PC-9 (cell line): ENCODE results near the gene STK24. TPM values are rescaled to one million over a fixed set of nuclear protein-coding genes. Genes with fewer than 3 reads are reported as not detected.
A peak's percentile ranks its signal among the peaks of the same experiment; 100 is the strongest.
"Not testable (repeated sequence)": the region's sequence is repeated elsewhere in the genome, so short reads cannot be mapped to it uniquely, and the experiment has no call there.

Source experiments
- BruUV-seq: library from RNA; stranded (reverse); fragments of 400-500 nt; replicated peaks from 2 replicates; lab custom pipeline; 2021; lab: Mats Ljungman, UMichigan
- CTCF ChIA-PET: fragments of 300-600 bp; sonication (Branson Sonifier 250); formaldehyde crosslinking; loops from one replicate; lab custom pipeline; 2022; ENCODE audit warnings: antibody characterized with exemption; lab: Charles Lee
- POLR2A ChIA-PET: fragments of 300-600 bp; sonication (Branson Sonifier 250); formaldehyde crosslinking; loops from one replicate; lab custom pipeline; 2022; ENCODE audit warnings: antibody characterized with exemption; ENCODE audit not compliant: unreplicated experiment; lab: Charles Lee
- DNase-seq, 2 experiments: peaks; one replicate each; pipeline versions ENCODE4 v3.0.0 to v3.0.0-alpha.2; 2015 to 2022; ENCODE audit warnings: mixed read lengths in 1 of 2
- H2AFZ ChIP-seq: fragments of 200-600 bp; sonication (generic); 2 replicates; pipeline ENCODE4 v1.8.1; 2017; ENCODE audit warnings: antibody characterized with exemption
- H3F3A ChIP-seq: fragments of 200-600 bp; sonication (generic); 2 replicates; pipeline ENCODE4 v1.8.1; 2017; ENCODE audit warnings: antibody characterized with exemption, mild to moderate bottlenecking, low read depth; ENCODE audit not compliant: insufficient read depth
- H3K27ac ChIP-seq: fragments of 200-600 bp; sonication (generic); 2 replicates; pipeline ENCODE4 v1.6.1; 2016; ENCODE audit warnings: mixed run types
- H3K27me3 ChIP-seq: fragments of 200-600 bp; sonication (generic); 2 replicates; pipeline ENCODE4 v1.6.1; 2016; ENCODE audit warnings: low read depth, mixed run types; ENCODE audit not compliant: insufficient read depth
- H3K36me3 ChIP-seq: fragments of 200-600 bp; sonication (generic); 2 replicates; pipeline ENCODE4 v1.6.1; 2016; ENCODE audit warnings: low read depth, mixed run types
- H3K4me1 ChIP-seq: fragments of 200-600 bp; sonication (generic); replicated peaks from 2 replicates; pipeline ENCODE4 v1.6.1; 2016; ENCODE audit warnings: mixed run types; ENCODE audit not compliant: insufficient read depth
- H3K4me2 ChIP-seq: fragments of 200-600 bp; sonication (generic); 2 replicates; pipeline ENCODE4 v1.6.1; 2017; ENCODE audit warnings: mixed run types
- H3K4me3 ChIP-seq: fragments of 200-600 bp; sonication (generic); 2 replicates; pipeline ENCODE4 v1.6.1; 2016; ENCODE audit warnings: mixed run types
- H3K79me2 ChIP-seq: fragments of 200-600 bp; sonication (generic); 2 replicates; pipeline ENCODE4 v1.6.1; 2017; ENCODE audit warnings: low read depth, mixed run types
- H3K9me2 ChIP-seq: fragments of 200-600 bp; sonication (generic); 2 replicates; pipeline ENCODE4 v1.8.1; 2017; ENCODE audit warnings: mild to moderate bottlenecking; ENCODE audit not compliant: insufficient read depth
- H3K9me3 ChIP-seq: fragments of 200-600 bp; sonication (generic); 2 replicates; pipeline ENCODE4 v1.8.1; 2016; ENCODE audit warnings: low read depth; ENCODE audit not compliant: insufficient read depth
- H4K20me1 ChIP-seq: fragments of 200-600 bp; sonication (generic); 2 replicates; pipeline ENCODE4 v1.8.1; 2017; ENCODE audit not compliant: insufficient read depth
- EZH2 ChIP-seq: fragments of 200-600 bp; sonication (generic); IDR thresholded peaks from 2 replicates; pipeline ENCODE4 v1.8.0; 2017; ENCODE audit warnings: antibody characterized with exemption, low read depth
- intact Hi-C: fragments of 100-400 bp; cut with micrococcal nuclease; formaldehyde crosslinking; loops from one replicate; pipeline ENCODE4 v1.10.0; 2022; ENCODE audit not compliant: unreplicated experiment
- total RNA-seq: library from RNA; stranded (reverse); gene quantifications from 2 replicates; pipeline ENCODE4 v1.2.3, GENCODE V29; 2021
- TF ChIP-seq, protein P1 (sequence below): fragments of 200-600 bp; sonication (generic); conservative IDR thresholded peaks from 2 replicates; pipeline ENCODE4 v1.6.1; 2017; ENCODE audit warnings: mixed run types, antibody characterized with exemption, mild to moderate bottlenecking, moderate library complexity

The STK24 gene
- total RNA-seq, 1 experiment from 2014 or later: 134 TPM

DNA sequence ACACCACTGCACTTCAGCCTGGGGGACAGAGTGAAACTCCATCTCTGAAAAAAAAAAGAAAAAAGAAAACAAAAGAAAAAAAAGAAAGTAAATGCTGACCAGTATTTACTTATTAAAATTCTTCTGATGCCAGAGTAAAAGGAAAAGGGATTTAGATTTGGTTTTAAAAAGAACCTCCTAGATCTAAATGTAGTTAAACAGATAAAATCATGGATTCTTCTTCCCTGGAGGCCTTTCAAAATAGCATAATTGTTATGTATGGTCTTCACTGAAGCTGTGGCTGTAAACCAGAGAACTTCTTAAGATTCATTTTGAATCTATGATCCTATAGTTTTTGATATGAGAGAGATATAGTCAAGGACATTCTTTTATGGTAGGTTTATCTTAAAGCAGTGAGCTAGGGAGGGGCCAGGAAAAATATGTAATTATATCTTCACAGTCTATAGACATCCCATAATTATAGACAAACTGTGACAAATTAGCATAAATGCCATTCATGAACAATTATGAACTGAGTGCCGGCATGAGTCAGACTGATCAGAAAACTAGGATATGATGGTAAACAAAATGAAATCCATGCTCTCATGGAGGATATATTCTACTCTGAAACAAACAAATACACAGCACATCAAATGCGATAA is 14.9 kb upstream of the STK24 start:
- intact Hi-C loops: no loop called here
- 0 out of 2 replicates have a peak, but pooled peaks cover 1% of the 10 kb centered on the region for H3F3A ChIP-seq
- H3K9me3 ChIP-seq: no peaks in the 10 kb centered on the region
- no peaks in the 10 kb centered on the region for H3K27me3 ChIP-seq
- no peak overlapping the region for H2AFZ ChIP-seq
- BruUV-seq: no TSS peak
- no peaks in the 10 kb centered on the region for H3K79me2 ChIP-seq
- no peak overlapping the region for H3K4me3 ChIP-seq
- H3K4me1 ChIP-seq: peaks cover 7% of the 10 kb centered on the region
- no peak for DNase-seq
- H3K27ac ChIP-seq: no peak overlapping the region
- no peaks in the 10 kb centered on the region for H4K20me1 ChIP-seq
- H3K9me2 ChIP-seq: no peaks in the 10 kb centered on the region
- POLR2A ChIA-PET: interaction anchor here (0.6 kb wide), 1 partner anchor 16 kb away, joined by 3 read pairs; no protein-coding TSS in a partner anchor
- TF ChIP-seq, protein P1, sequence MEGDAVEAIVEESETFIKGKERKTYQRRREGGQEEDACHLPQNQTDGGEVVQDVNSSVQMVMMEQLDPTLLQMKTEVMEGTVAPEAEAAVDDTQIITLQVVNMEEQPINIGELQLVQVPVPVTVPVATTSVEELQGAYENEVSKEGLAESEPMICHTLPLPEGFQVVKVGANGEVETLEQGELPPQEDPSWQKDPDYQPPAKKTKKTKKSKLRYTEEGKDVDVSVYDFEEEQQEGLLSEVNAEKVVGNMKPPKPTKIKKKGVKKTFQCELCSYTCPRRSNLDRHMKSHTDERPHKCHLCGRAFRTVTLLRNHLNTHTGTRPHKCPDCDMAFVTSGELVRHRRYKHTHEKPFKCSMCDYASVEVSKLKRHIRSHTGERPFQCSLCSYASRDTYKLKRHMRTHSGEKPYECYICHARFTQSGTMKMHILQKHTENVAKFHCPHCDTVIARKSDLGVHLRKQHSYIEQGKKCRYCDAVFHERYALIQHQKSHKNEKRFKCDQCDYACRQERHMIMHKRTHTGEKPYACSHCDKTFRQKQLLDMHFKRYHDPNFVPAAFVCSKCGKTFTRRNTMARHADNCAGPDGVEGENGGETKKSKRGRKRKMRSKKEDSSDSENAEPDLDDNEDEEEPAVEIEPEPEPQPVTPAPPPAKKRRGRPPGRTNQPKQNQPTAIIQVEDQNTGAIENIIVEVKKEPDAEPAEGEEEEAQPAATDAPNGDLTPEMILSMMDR: no peak
- TF ChIP-seq EZH2: no peak
- H3K36me3 ChIP-seq: no peaks in the 10 kb centered on the region
- CTCF ChIA-PET: no interaction called here
- H3K4me2 ChIP-seq: no peak overlapping the region

DNA sequence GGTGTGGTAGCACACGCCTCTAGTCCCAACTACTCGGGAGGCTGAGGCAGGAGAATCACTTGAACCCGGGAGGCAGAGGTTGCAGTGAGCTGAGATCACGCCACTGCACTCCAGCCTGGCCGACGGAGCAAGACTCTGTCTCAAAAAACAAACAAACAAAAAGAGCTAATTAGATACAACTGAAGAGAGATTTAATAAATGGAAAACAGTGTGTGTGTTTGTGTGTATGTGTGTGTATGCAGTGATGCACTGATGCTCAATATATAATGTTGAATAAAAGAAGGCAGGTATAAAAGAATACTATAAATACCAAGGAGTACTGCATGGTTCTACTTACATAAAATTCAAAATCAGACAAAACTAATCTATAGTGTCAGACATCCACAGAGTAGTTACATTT is 13.6 kb upstream of the STK24 start:
- CTCF ChIA-PET, H3K27me3 ChIP-seq, POLR2A ChIA-PET, intact Hi-C loops, H3K9me2 ChIP-seq, H3K9me3 ChIP-seq, H3K27ac ChIP-seq, H2AFZ ChIP-seq, H3K36me3 ChIP-seq, DNase-seq, H3K4me2 ChIP-seq, H3F3A ChIP-seq, H3K4me3 ChIP-seq, H4K20me1 ChIP-seq, BruUV-seq, H3K79me2 ChIP-seq: not testable (repeated sequence)
- peaks cover 15% of the 10 kb centered on the region for H3K4me1 ChIP-seq

DNA sequence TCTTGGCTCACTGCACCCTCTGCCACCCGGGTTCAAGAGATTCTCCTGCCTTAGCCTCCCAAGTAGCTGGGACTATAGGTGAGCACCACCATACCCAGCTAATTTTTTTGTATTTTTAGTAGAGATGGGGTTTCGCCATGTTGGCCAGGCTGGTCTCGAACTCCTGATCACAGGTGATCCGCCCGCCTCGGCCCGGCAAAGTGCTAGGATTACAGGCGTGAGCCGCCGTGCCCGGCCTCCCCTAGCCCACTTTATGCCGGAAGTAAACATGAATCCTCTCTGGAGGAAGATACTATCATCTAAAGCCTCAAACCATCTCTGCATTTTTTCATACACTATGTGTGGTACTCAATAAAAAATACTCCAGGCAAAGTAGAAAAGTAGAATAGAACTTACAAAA is 12.6 kb upstream of the STK24 start:
- peaks cover 22% of the 10 kb centered on the region for H3K4me1 ChIP-seq
- H3K27me3 ChIP-seq, POLR2A ChIA-PET, H3K9me3 ChIP-seq, H3K36me3 ChIP-seq, H3F3A ChIP-seq, H3K9me2 ChIP-seq, DNase-seq, H3K27ac ChIP-seq, BruUV-seq, H4K20me1 ChIP-seq, CTCF ChIA-PET, H3K4me2 ChIP-seq, H2AFZ ChIP-seq, intact Hi-C loops, H3K79me2 ChIP-seq, H3K4me3 ChIP-seq: not testable (repeated sequence)

DNA sequence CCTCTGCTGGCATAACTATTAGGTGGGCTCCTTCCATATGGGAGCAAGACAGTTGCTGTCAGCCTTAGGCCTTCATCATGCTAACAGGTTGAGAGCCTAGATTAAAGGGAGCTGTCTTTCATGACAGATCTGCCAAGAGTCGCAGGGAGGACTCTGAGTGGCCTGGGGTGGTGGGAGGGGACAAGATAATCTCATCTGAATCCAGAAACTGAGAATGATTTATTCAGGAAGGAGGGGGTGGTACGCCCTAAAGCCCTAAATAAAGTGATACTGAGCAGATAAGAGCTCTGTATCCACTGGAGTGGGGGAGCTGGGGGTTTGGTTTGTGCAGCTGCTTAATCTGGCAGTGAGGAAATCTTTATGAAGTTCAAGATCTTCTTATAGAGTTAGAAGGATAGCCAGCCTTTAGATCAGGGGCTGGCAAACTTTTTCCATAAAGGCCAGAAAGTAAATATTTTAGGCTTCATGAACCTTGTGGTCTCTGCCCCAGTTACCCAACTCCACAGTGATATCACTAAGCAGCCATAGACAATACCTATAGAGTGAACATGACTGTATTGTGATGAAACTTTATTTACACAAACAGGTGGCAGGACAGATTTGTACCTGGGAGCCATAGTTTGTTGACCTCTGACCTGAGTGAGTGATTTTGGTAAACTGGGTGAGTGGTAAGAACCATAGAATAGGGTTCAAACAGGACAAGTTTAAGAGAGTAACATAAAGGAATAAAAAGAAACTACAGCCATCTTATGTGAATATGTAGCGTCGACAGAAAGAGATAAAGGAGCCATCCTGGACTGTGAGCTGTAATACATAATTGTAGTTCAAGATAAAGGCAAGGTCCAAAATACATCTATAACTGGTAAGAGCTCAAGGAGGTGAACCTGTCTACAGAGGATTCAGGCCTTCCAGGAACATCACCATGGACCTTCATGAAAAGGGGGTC is 9.8 kb upstream of the STK24 start:
- H3F3A ChIP-seq: peaks cover 6% of the 10 kb centered on the region; the same call in 1 of the 2 replicates
- H3K9me3 ChIP-seq: no peaks in the 10 kb centered on the region
- peak in 1 of 2 experiments; percentile 72 for DNase-seq
- H3K9me2 ChIP-seq: no peaks in the 10 kb centered on the region
- H3K79me2 ChIP-seq: no peaks in the 10 kb centered on the region
- intact Hi-C loops: no loop called here
- H4K20me1 ChIP-seq: no peaks in the 10 kb centered on the region
- no peaks in the 10 kb centered on the region for H3K36me3 ChIP-seq
- BruUV-seq: no TSS peak
- peaks cover 39% of the 10 kb centered on the region for H3K4me1 ChIP-seq
- H3K27me3 ChIP-seq: no peaks in the 10 kb centered on the region
- no peak for TF ChIP-seq EZH2
- TF ChIP-seq, protein P1: no peak
- no peak overlapping the region for H2AFZ ChIP-seq
- ChIA-PET CTCF (no interaction called here), POLR2A (interaction anchor here (0.6 kb wide), 1 partner anchor 379 kb away, joined by 16 read pairs; no protein-coding TSS in a partner anchor)
- H3K27ac ChIP-seq: 0 out of 2 replicates have a peak overlapping the region, but pooled peaks have one; percentile 1
- H3K4me3 ChIP-seq: no peak overlapping the region
- H3K4me2 ChIP-seq: 0 out of 2 replicates have a peak overlapping the region, but pooled peaks have one; percentile 0
